Stimulated activated naive B cell treated with anti-CD40 and anti-IgM and Interleukin-4, amounts not matched to agents 10 μg/mL and 1 μg/mL and 100 μg/mL, for 72 hours (primary cell): Measurements from ENCODE around the gene TCFL5.

Experiments
- ATAC-seq, 2 donors: fragments of 150-1000 bp; cut with Tn5 transposase; replicated peaks; 2 replicates each; pipeline ENCODE4 v1.10.0; 2021; ENCODE audit warnings: moderate library complexity in 1 of 2
- DNase-seq: peaks from one replicate; pipeline ENCODE4 v3.0.0; 2021
- H3K27ac Mint-ChIP-seq: one replicate; pipeline ENCODE4 v1.8.0; 2022; ENCODE audit warnings: mild to moderate bottlenecking, mixed read lengths
- H3K27me3 Mint-ChIP-seq, 2 donors: one replicate each; pipeline ENCODE4 v1.8.0; 2022; ENCODE audit warnings: mixed read lengths in 2 of 2
- H3K36me3 Mint-ChIP-seq, 2 donors: one replicate each; pipeline ENCODE4 v1.8.0; 2022; ENCODE audit warnings: mixed read lengths in 2 of 2, mild to moderate bottlenecking in 1 of 2
- H3K4me1 Mint-ChIP-seq, 2 donors: one replicate each; pipeline ENCODE4 v1.8.0; 2022; ENCODE audit warnings: mixed read lengths in 2 of 2, mild to moderate bottlenecking in 1 of 2
- H3K4me3 Mint-ChIP-seq, 2 donors: one replicate each; pipeline ENCODE4 v1.8.0; 2022; ENCODE audit warnings: mild to moderate bottlenecking in 2 of 2, mixed read lengths in 2 of 2, moderate library complexity in 1 of 2
- H3K9me3 Mint-ChIP-seq, 2 donors: one replicate each; pipeline ENCODE4 v1.8.0; 2022; ENCODE audit warnings: mixed read lengths in 2 of 2, mild to moderate bottlenecking in 1 of 2

TCFL5 gene

GRCh38 chr20:62889411-62889810, 27.8 kb upstream of the TCFL5 start:
- H3K4me1 Mint-ChIP-seq = peaks cover 3 to 6% of the 10 kb centered on the region in 2 donors
- DNase-seq (no peak), ATAC-seq (no peak)
- no peak overlapping the region for H3K4me3 Mint-ChIP-seq
- no peak overlapping the region for H3K27ac Mint-ChIP-seq
- H3K27me3 Mint-ChIP-seq = no peaks in the 10 kb centered on the region
- peaks cover 46 to 66% of the 10 kb centered on the region in 2 donors for H3K36me3 Mint-ChIP-seq
- no peaks in the 10 kb centered on the region for H3K9me3 Mint-ChIP-seq

DNA sequence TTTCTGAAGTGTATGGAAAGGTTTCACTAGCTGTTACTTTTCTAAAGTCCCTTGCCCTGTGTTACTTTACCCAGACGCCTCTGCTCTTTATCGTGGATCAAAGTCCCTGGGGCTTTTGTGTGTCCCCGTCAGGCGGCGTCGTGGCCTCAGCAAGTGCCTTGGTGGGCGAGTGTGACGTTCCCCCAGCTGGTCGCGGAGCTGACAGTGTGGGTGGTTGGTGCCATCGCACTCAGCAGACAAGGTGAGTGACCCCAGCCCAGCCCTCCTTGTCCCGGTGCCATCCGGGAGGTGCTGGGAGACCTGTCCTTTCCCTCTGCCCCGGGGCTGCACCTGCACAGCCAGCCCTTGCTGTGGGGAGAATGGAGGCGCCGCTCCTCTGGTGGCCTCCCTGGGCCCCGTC, 27.3 kb upstream of the TCFL5 start:
- H3K27ac Mint-ChIP-seq = no peak overlapping the region

DNA sequence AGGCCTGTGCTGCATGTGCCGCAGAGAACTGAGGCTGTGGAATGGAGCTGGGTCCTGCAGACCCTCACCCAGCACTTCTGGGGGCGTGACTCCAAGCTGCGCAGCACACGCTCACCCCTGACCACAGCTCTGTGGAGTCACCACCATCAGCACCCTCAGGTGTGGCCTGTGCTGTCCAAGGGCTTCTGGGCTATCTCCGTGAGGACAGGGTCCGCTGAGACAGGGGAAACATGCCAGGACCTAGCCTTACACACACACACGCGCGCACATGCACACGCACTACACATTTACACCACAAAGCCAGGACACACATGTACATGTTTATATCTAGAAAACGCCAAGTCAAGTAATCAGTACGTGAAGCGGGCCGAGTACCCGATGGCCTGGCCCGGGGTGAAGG, 26.8 kb upstream of the TCFL5 start:
- Mint-ChIP-seq H3K4me3 (no peak overlapping the region), H3K27me3 (no peaks in the 10 kb centered on the region), H3K36me3 (peaks cover 36 to 56% of the 10 kb centered on the region in 2 donors), H3K9me3 (no peaks in the 10 kb centered on the region), H3K4me1 (peaks cover 3 to 6% of the 10 kb centered on the region in 2 donors), H3K27ac (no peak overlapping the region)
- DNase-seq (no peak), ATAC-seq (no peak)

More for the DNA sequence above, 27.3 kb upstream of the TCFL5 start:
- peaks cover 41 to 61% of the 10 kb centered on the region in 2 donors for H3K36me3 Mint-ChIP-seq
- DNase-seq (no peak), ATAC-seq (no peak)
- peaks cover 3 to 6% of the 10 kb centered on the region in 2 donors for H3K4me1 Mint-ChIP-seq
- no peak overlapping the region for H3K4me3 Mint-ChIP-seq
- H3K9me3 Mint-ChIP-seq = no peaks in the 10 kb centered on the region
- H3K27me3 Mint-ChIP-seq = no peaks in the 10 kb centered on the region

- Mint-ChIP-seq H3K27ac (no peak overlapping the region), H3K9me3 (no peaks in the 10 kb centered on the region), H3K36me3 (peaks cover 36 to 52% of the 10 kb centered on the region in 2 donors), H3K4me3 (no peak overlapping the region), H3K4me1 (peaks cover 3 to 6% of the 10 kb centered on the region in 2 donors), H3K27me3 (no peaks in the 10 kb centered on the region)
- ATAC-seq (no peak), DNase-seq (no peak)
Observed at GRCh38 chr20:62887860-62888239, 26.2 kb upstream of the TCFL5 start.

DNA sequence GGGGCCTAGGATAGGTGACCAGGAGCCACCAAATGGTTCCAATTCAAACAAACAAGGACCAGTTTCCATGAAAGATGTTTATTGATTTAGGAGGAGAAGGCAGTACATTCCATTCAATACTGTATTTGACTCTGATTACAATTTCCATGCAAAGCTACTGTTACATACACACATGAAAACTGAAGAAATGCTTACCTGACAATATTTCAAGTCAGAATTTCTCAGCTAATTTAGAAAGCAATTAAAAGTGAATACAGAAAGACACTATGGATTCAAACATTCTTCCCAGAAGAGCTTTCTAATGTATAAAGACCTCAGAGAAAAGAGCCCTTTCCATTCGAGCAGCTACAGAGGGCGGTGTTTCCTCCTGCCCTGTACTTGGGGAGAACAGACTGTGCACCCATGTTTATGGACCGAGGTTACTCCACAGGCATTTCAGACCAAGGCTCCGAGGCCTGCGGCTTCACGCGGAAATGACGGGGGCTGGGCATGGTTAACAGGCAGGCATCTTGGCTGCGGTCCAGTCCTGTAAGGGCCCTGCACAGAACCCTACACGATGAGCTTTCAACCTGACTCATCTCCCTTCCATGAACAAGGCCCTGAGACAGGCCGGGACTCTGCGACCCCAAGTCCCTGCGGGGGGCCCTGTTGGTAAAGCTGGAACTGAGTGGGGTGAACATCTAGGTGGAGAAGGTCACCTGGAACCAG, 25.7 kb upstream of the TCFL5 start:
- Mint-ChIP-seq H3K4me3 (no peak overlapping the region), H3K27ac (no peak overlapping the region), H3K36me3 (peaks cover 36 to 46% of the 10 kb centered on the region in 2 donors), H3K9me3 (no peaks in the 10 kb centered on the region), H3K4me1 (peaks cover 3 to 6% of the 10 kb centered on the region in 2 donors), H3K27me3 (no peaks in the 10 kb centered on the region)
- DNase-seq (no peak), ATAC-seq (peak in 1 of 2 donors; percentile 39)

GRCh38 chr20:62886709-62887058, 25.1 kb upstream of the TCFL5 start:
- DNase-seq (no peak), ATAC-seq (no peak)
- H3K4me1 Mint-ChIP-seq = peaks cover 3 to 6% of the 10 kb centered on the region in 2 donors
- H3K36me3 Mint-ChIP-seq = peaks cover 36 to 45% of the 10 kb centered on the region in 2 donors
- H3K27ac Mint-ChIP-seq = peak overlapping the region; percentile 75
- H3K9me3 Mint-ChIP-seq = no peaks in the 10 kb centered on the region
- no peaks in the 10 kb centered on the region for H3K27me3 Mint-ChIP-seq
- no peak overlapping the region for H3K4me3 Mint-ChIP-seq

- H3K27ac Mint-ChIP-seq = peak overlapping the region; percentile 75
Observed at GRCh38 chr20:62885896-62886708, 24.5 kb upstream of the TCFL5 start.

GRCh38 chr20:62885046-62885895, 23.6 kb upstream of the TCFL5 start:
- peaks cover 27 to 38% of the 10 kb centered on the region in 2 donors for H3K36me3 Mint-ChIP-seq
- ATAC-seq (no peak), DNase-seq (no peak)
- peaks cover 5 to 6% of the 10 kb centered on the region in 2 donors for H3K4me1 Mint-ChIP-seq
- no peak overlapping the region for H3K4me3 Mint-ChIP-seq
- peak overlapping the region; percentile 49 for H3K27ac Mint-ChIP-seq
- H3K9me3 Mint-ChIP-seq = no peaks in the 10 kb centered on the region
- H3K27me3 Mint-ChIP-seq = no peaks in the 10 kb centered on the region

More at GRCh38 chr20:62885896-62886708, 24.5 kb upstream of the TCFL5 start:
- Mint-ChIP-seq H3K9me3 (no peaks in the 10 kb centered on the region), H3K36me3 (peaks cover 35 to 44% of the 10 kb centered on the region in 2 donors), H3K27me3 (no peaks in the 10 kb centered on the region), H3K4me3 (no peak overlapping the region), H3K4me1 (peaks cover 5 to 6% of the 10 kb centered on the region in 2 donors)
- ATAC-seq = peak in 1 of 2 donors; percentile 7
- DNase-seq = no peak

- Mint-ChIP-seq H3K4me3 (no peak overlapping the region), H3K9me3 (no peaks in the 10 kb centered on the region), H3K27ac (no peak overlapping the region), H3K27me3 (no peaks in the 10 kb centered on the region), H3K36me3 (peaks cover 26 to 34% of the 10 kb centered on the region in 2 donors), H3K4me1 (peaks cover 5 to 6% of the 10 kb centered on the region in 2 donors)
- ATAC-seq = no peak
- DNase-seq = no peak
Observed at GRCh38 chr20:62884556-62884955, 22.9 kb upstream of the TCFL5 start.

GRCh38 chr20:62882426-62882825, 20.8 kb upstream of the TCFL5 start:
- no peak for ATAC-seq
- Mint-ChIP-seq H3K36me3 (peaks cover 24 to 28% of the 10 kb centered on the region in 2 donors), H3K4me1 (peaks cover 5 to 6% of the 10 kb centered on the region in 2 donors), H3K9me3 (no peaks in the 10 kb centered on the region), H3K4me3 (no peak overlapping the region), H3K27ac (no peak overlapping the region), H3K27me3 (no peaks in the 10 kb centered on the region)
- DNase-seq = no peak

- Mint-ChIP-seq H3K36me3 (peaks cover 22 to 26% of the 10 kb centered on the region in 2 donors), H3K27me3 (no peaks in the 10 kb centered on the region), H3K4me1 (peaks cover 3% of the 10 kb centered on the region in 2 donors), H3K9me3 (no peaks in the 10 kb centered on the region), H3K27ac (peak overlapping the region; percentile 93), H3K4me3 (no peak overlapping the region)
- no peak for DNase-seq
- ATAC-seq = no peak
Observed at GRCh38 chr20:62881662-62882395, 20.2 kb upstream of the TCFL5 start.

GRCh38 chr20:62880935-62881661, 19.5 kb upstream of the TCFL5 start:
- H3K9me3 Mint-ChIP-seq = no peaks in the 10 kb centered on the region
- DNase-seq = no peak
- peaks cover 16 to 19% of the 10 kb centered on the region in 2 donors for H3K36me3 Mint-ChIP-seq
- ATAC-seq = no peak
- H3K4me1 Mint-ChIP-seq = peaks cover 1 to 6% of the 10 kb centered on the region in 2 donors
- no peaks in the 10 kb centered on the region for H3K27me3 Mint-ChIP-seq
- H3K27ac Mint-ChIP-seq = peak overlapping the region; percentile 93
- H3K4me3 Mint-ChIP-seq = no peak overlapping the region
